HepG2 (cell line): ENCODE results near the gene TMEM238. TPM values are rescaled to one million over a fixed set of nuclear protein-coding genes. Genes with fewer than 3 reads are reported as not detected.

ENCODE experiments used
- ADNP ChIP-seq: sonication (generic); formaldehyde crosslinking; IDR thresholded peaks from 2 replicates; pipeline ENCODE4 v1.4.0; 2020; ENCODE audit warnings: missing genetic modification reagents
- AGO1 ChIP-seq: fragments of 200-400 bp; formaldehyde crosslinking; IDR thresholded peaks from 2 replicates; pipeline ENCODE4 v1.6.1; 2017; ENCODE audit warnings: mild to moderate bottlenecking, low read depth, low read length, moderate library complexity; ENCODE audit not compliant: poor library complexity, severe bottlenecking
- CAMTA2 ChIP-seq: sonication (generic); formaldehyde crosslinking; IDR thresholded peaks from 2 replicates; pipeline ENCODE4 v1.4.0; 2020; ENCODE audit warnings: mild to moderate bottlenecking, missing genetic modification reagents, borderline replicate concordance
- EP300 ChIP-seq, 3 experiments: sonication (generic) in 1 of 3; formaldehyde crosslinking in 1 of 3; IDR thresholded peaks; 2 replicates each; pipeline versions ENCODE4 v1.5.1 to v1.6.1; 2011 to 2020; ENCODE audit warnings: low read depth in 2 of 3, low read length in 2 of 3, borderline replicate concordance in 1 of 3, improper control_type of control experiment in 1 of 3, mild to moderate bottlenecking in 1 of 3, missing genetic modification reagents in 1 of 3, moderate library complexity in 1 of 3
- GABPA ChIP-seq, 2 experiments: IDR thresholded peaks; 2 replicates each; pipeline ENCODE4 v1.6.1; 2011 to 2016; ENCODE audit warnings: low read depth in 2 of 2, low read length in 1 of 2, missing biosample characterization in 1 of 2, missing genetic modification characterization in 1 of 2
- IRF2 ChIP-seq: IDR thresholded peaks from 2 replicates; pipeline ENCODE4 v1.6.1; 2018; ENCODE audit warnings: missing genetic modification reagents, missing compliant biosample characterization
- JARID2 ChIP-seq: sonication (generic); formaldehyde crosslinking; IDR thresholded peaks from 2 replicates; pipeline ENCODE4 v1.8.1; 2023; ENCODE audit warnings: missing genetic modification reagents, inconsistent platforms; ENCODE audit not compliant: insufficient replicate concordance
- MAFK ChIP-seq, 2 experiments: IDR thresholded peaks in 1 of 2; conservative IDR thresholded peaks in 1 of 2; 2 replicates each; pipeline ENCODE4 v1.6.1; 2011; ENCODE audit warnings: improper control_type of control experiment in 2 of 2, low read length in 2 of 2
- TEAD2 ChIP-seq: sonication (generic); formaldehyde crosslinking; IDR thresholded peaks from 2 replicates; pipeline ENCODE4 v1.9.0; 2021; ENCODE audit warnings: missing genetic modification reagents
- ZBTB7B ChIP-seq: sonication (generic); formaldehyde crosslinking; IDR thresholded peaks from 2 replicates; pipeline ENCODE4 v1.4.0; 2020; ENCODE audit warnings: missing genetic modification reagents
- ZFP36 ChIP-seq: fragments of 150-350 bp; IDR thresholded peaks from 2 replicates; pipeline ENCODE4 v1.6.1; 2018; ENCODE audit warnings: borderline replicate concordance, low read length, low read depth; ENCODE audit not compliant: partially characterized antibody
- ZNF260 ChIP-seq: sonication (generic); formaldehyde crosslinking; IDR thresholded peaks from 2 replicates; pipeline ENCODE4 v1.4.0; 2020; ENCODE audit warnings: missing genetic modification reagents, low read depth, mild to moderate bottlenecking, borderline replicate concordance
- ZNF724P ChIP-seq: sonication (generic); formaldehyde crosslinking; IDR thresholded peaks from 2 replicates; pipeline ENCODE4 v1.8.0; 2022; ENCODE audit warnings: missing genetic modification reagents, borderline replicate concordance
- ZNF737 ChIP-seq: sonication (generic); formaldehyde crosslinking; IDR thresholded peaks from 2 replicates; pipeline ENCODE4 v1.5.0; 2020; ENCODE audit warnings: missing genetic modification reagents, mild to moderate bottlenecking, borderline replicate concordance
- ZNF777 ChIP-seq: sonication (generic); formaldehyde crosslinking; IDR thresholded peaks from 2 replicates; pipeline ENCODE4 v1.4.0; 2020; ENCODE audit warnings: missing genetic modification reagents
- ZNF839 ChIP-seq: sonication (generic); formaldehyde crosslinking; IDR thresholded peaks from 2 replicates; pipeline ENCODE4 v1.4.0; 2020; ENCODE audit warnings: missing genetic modification reagents, mild to moderate bottlenecking, borderline replicate concordance
- polyA plus RNA-seq, 8 experiments: library from polyadenylated mRNA; depleted of rRNA in 3 of 8; stranded (reverse) in 7 of 8; unstranded in 1 of 8; fragments of >200 nt; fragmentation: Illumina TruSeq in 4 of 8; extraction: Trizol in 4 of 8; gene quantifications; 2 replicates each; pipeline versions ENCODE4 v1.2.1 to v1.2.3, GENCODE V29; 2011 to 2016; ENCODE audit warnings: low read depth in 4 of 8, missing spikeins in 1 of 8, mixed read lengths in 1 of 8; ENCODE audit not compliant: insufficient read depth in 1 of 8
- total RNA-seq, 5 experiments: library from RNA; depleted of rRNA; stranded (reverse); fragments of >200 nt; fragmentation: Illumina TruSeq; extraction: Trizol; gene quantifications; 2 replicates each; pipeline ENCODE4 v1.2.3, GENCODE V29; 2016; ENCODE audit warnings: low read depth in 1 of 5
- TF ChIP-seq, protein P1 (sequence below): sonication (generic); formaldehyde crosslinking; IDR thresholded peaks from 2 replicates; pipeline ENCODE4 v1.4.0; 2020; ENCODE audit warnings: low read depth, mild to moderate bottlenecking, missing genetic modification reagents
- TF ChIP-seq, protein P2 (sequence below): sonication (generic); formaldehyde crosslinking; IDR thresholded peaks from 2 replicates; pipeline ENCODE4 v1.8.0; 2022; ENCODE audit warnings: missing genetic modification reagents, mild to moderate bottlenecking, inconsistent platforms, borderline replicate concordance
- TF ChIP-seq, protein P3 (sequence below): sonication (generic); formaldehyde crosslinking; IDR thresholded peaks from 2 replicates; pipeline ENCODE4 v1.5.0; 2020; ENCODE audit warnings: mild to moderate bottlenecking, low read depth, missing genetic modification reagents, borderline replicate concordance
- TF ChIP-seq, protein P4 (sequence below): sonication (generic); formaldehyde crosslinking; IDR thresholded peaks from 2 replicates; pipeline ENCODE4 v1.5.1; 2020; ENCODE audit warnings: missing genetic modification reagents, mild to moderate bottlenecking, borderline replicate concordance
- TF ChIP-seq, protein P5 (sequence below): sonication (generic); formaldehyde crosslinking; IDR thresholded peaks from 2 replicates; pipeline ENCODE4 v1.4.0; 2020; ENCODE audit warnings: missing genetic modification reagents, borderline replicate concordance

Gene TMEM238
- total and polyA plus RNA-seq, 2 of the 13 experiments (the other 11 are each of a cell fraction or from before 2014, with no cell fraction given), result not detected

DNA sequence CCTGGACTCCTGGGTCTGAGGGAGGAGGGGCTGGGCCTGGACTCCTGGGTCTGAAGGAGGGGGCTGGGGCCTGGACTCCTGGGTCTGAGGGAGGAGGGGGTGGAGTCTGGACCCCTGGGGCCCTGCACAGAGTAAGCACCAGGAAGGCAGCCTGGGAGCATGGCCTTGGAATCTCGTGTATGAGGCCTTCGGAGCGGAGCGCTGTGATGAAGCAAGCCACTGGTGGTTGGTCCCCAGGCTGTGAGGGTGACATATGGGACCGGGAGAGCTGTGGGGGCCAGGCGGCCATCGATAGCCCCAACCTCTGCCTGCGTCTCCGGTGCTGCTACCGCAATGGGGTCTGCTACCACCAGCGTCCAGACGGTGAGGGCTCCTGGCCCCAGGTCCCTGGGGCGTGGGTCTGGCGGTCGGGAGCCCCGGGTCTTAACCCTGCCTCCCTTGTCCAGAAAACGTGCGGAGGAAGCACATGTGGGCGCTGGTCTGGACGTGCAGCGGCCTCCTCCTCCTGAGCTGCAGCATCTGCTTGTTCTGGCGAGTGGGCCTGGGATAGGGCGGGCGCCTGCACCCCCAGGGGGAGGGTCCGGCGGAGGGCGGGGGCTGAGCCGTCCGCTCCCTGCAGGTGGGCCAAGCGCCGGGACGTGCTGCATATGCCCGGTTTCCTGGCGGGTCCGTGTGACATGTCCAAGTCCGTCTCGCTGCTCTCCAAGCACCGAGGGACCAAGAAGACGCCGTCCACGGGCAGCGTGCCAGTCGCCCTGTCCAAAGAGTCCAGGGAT is 6.5 kb downstream of the TMEM238 start (continued):
- TF ChIP-seq, protein P1, sequence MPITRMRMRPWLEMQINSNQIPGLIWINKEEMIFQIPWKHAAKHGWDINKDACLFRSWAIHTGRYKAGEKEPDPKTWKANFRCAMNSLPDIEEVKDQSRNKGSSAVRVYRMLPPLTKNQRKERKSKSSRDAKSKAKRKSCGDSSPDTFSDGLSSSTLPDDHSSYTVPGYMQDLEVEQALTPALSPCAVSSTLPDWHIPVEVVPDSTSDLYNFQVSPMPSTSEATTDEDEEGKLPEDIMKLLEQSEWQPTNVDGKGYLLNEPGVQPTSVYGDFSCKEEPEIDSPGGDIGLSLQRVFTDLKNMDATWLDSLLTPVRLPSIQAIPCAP (CRISPR knock-in tag), result no peak
- TF ChIP-seq ZNF839 (CRISPR knock-in tag) (no peak), ZNF777 (CRISPR knock-in tag) (peak; percentile 13; the same call in 1 of the 2 replicates), CAMTA2 (no peak), MAFK (conservative IDR thresholded peaks at IDR 0.05 in 1 of 2, IDR thresholded peaks at IDR 0.05 in 1 of 2; ENCODE audit: low read length in 2 of 2) (no peak), GABPA (IDR thresholded peaks at IDR 0.05; ENCODE audit: low read depth, low read length) (no peak), GABPA (CRISPR knock-in tag; IDR thresholded peaks at IDR 0.05; ENCODE audit: low read depth) (no peak), TEAD2 (no peak), IRF2 (CRISPR knock-in tag) (no peak), JARID2 (no peak), AGO1 (peak; percentile 71), ZBTB7B (peak; percentile 21; the same call in 1 of the 2 replicates), ZNF737 (CRISPR knock-in tag) (no peak), EP300 (IDR thresholded peaks at IDR 0.05; ENCODE audit: low read depth in 2 of 2, low read length in 2 of 2) (no peak), EP300 (CRISPR knock-in tag; IDR thresholded peaks at IDR 0.05; ENCODE audit: borderline replicate concordance) (no peak), ZNF724P (CRISPR knock-in tag) (no peak), ADNP (CRISPR knock-in tag) (0 out of 2 replicates have a peak, but pooled peaks have one; percentile 13), ZFP36 (no peak), ZNF260 (no peak)
- TF ChIP-seq, protein P2, sequence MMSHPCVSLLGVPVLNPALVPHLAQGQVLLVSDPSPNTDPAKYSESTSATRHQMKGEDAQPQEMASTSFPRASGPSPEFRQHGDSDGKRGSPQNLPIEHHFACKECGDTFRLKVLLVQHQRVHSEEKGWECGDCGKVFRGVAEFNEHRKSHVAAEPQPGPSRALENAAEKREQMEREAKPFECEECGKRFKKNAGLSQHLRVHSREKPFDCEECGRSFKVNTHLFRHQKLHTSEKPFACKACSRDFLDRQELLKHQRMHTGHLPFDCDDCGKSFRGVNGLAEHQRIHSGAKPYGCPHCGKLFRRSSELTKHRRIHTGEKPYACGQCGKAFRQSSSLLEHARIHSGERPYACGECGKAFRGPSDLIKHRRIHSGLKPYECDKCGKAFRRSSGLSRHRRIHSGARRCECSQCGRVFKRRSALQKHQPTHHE, result 0 out of 2 replicates have a peak, but pooled peaks have one; percentile 41
- TF ChIP-seq, protein P3, sequence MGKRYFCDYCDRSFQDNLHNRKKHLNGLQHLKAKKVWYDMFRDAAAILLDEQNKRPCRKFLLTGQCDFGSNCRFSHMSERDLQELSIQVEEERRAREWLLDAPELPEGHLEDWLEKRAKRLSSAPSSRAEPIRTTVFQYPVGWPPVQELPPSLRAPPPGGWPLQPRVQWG, result no peak
- TF ChIP-seq, protein P4, sequence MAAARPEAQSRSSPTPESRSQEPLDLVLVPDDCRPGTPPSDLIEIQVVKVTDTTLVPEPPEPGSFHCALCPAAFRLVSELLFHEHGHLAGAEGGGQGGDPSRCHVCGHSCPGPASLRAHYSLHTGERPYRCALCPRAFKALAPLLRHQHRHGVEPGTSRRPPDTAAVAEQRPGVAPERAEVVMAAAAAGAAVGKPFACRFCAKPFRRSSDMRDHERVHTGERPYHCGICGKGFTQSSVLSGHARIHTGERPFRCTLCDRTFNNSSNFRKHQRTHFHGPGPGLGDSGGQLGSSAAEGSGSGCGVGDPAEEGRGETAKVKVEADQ (CRISPR knock-in tag), result no peak
- TF ChIP-seq, protein P5, sequence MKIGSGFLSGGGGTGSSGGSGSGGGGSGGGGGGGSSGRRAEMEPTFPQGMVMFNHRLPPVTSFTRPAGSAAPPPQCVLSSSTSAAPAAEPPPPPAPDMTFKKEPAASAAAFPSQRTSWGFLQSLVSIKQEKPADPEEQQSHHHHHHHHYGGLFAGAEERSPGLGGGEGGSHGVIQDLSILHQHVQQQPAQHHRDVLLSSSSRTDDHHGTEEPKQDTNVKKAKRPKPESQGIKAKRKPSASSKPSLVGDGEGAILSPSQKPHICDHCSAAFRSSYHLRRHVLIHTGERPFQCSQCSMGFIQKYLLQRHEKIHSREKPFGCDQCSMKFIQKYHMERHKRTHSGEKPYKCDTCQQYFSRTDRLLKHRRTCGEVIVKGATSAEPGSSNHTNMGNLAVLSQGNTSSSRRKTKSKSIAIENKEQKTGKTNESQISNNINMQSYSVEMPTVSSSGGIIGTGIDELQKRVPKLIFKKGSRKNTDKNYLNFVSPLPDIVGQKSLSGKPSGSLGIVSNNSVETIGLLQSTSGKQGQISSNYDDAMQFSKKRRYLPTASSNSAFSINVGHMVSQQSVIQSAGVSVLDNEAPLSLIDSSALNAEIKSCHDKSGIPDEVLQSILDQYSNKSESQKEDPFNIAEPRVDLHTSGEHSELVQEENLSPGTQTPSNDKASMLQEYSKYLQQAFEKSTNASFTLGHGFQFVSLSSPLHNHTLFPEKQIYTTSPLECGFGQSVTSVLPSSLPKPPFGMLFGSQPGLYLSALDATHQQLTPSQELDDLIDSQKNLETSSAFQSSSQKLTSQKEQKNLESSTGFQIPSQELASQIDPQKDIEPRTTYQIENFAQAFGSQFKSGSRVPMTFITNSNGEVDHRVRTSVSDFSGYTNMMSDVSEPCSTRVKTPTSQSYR (CRISPR knock-in tag), result peak; percentile 43; the same call in 1 of the 2 replicates
